Mucosa of descending colon (tissue), 3 donors: ENCODE measurements around the gene DGCR8. TPM values are rescaled to one million over a fixed set of nuclear protein-coding genes. Genes with fewer than 3 reads are reported as not detected.
A peak's percentile ranks its signal among the peaks of the same experiment; 100 is the strongest.

Source experiments
- ATAC-seq: fragments of 200-7000 bp; cut with Tn5 transposase; one replicate; pipeline ENCODE4 v1.9.1; 2020; ENCODE audit warnings: mild to moderate bottlenecking, moderate library complexity
- DNase-seq, 3 donors: peaks; one replicate each; pipeline ENCODE4 v3.0.0-alpha.2; 2020
- H3K36me3 ChIP-seq: fragments of 200-600 bp; one replicate; pipeline ENCODE4 v1.8.0; 2021; ENCODE audit warnings: low read depth, mild to moderate bottlenecking
- H3K4me1 ChIP-seq: fragments of 200-600 bp; one replicate; pipeline ENCODE4 v1.8.0; 2021; ENCODE audit warnings: low read depth, mild to moderate bottlenecking
- H3K4me3 ChIP-seq: fragments of 200-600 bp; one replicate; pipeline ENCODE4 v1.8.0; 2021; ENCODE audit warnings: mild to moderate bottlenecking
- H3K9me3 ChIP-seq: fragments of 200-600 bp; one replicate; pipeline ENCODE4 v1.8.0; 2021; ENCODE audit warnings: mild to moderate bottlenecking
- intact Hi-C, 2 donors: fragments of 100-400 bp; cut with DNase I in 1 of 2; cut with micrococcal nuclease in 1 of 2; formaldehyde crosslinking; loops; one replicate each; pipeline versions ENCODE4 v1.11.0 to v1.11.1; 2022; cut with DNase I, micrococcal nuclease
- total RNA-seq, 3 donors: library from RNA; stranded (reverse); fragmentation: NEBNext Ultra II Directional in 2 of 3; extraction: Animal tissue kit (Norgen Biotek cat#: 25700) in 2 of 3; gene quantifications; one replicate each; pipeline versions ENCODE4 v1.2.1 to v1.2.4, GENCODE V29; 2021 to 2023
- TF ChIP-seq, protein P1 (sequence below): fragments of 200-600 bp; IDR thresholded peaks from one replicate; pipeline ENCODE4 v1.8.0; 2022; ENCODE audit warnings: antibody characterized with exemption, mild to moderate bottlenecking
- donor health status: DM: no; HTN: no; CAD: no; lungs with moderate emphysema.
- donor health status: DM: no; HTN: no; CAD: no.
- donor health status: DM: no; HTN: yes; CAD: no.

The DGCR8 gene
- total RNA-seq, 3 donors from 2014 or later: 39.0 to 48.8 (median 48.4) TPM

DNA sequence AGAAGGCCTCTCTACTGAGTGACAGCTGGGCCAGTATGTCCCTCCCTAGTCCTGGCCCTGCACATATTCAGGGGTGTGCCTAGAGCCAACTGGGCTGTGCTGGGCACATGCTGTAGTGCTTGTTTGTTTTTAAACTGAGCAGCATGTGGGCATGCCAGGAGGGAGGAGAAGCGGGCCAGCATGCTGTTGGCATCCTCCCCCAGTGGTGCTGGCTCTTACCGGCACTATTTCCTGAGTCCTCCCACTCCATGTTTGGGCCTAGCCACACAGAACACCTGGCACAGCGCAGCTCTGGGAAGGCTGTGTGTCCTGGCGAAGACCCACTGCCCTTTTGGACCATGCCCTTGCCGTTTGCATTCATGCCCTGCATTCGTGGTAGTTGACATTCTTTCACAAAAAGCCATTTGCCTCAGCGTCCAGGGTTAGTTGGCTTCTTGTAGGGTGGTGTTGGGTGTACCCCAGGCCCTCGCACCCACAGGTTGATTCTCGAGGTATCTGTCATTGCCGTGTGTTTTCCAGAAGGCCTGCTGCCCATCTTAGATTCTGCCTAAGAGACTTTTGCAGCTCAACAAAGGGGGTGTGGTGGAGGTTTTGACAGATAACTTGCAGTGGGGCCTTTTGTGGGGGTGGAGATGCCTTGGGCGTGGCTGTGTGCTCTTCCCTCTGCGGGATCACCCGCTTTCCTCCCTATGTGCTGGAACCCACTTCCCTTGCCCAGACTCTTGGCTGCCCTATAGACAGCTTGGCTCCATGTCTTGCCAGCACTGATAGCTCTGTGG, 13.6 kb downstream of the DGCR8 start:
- ATAC-seq (peak; percentile 16), DNase-seq (peak in 2 of 3 donors; percentile 5 to 22)
- TF ChIP-seq, protein P1, sequence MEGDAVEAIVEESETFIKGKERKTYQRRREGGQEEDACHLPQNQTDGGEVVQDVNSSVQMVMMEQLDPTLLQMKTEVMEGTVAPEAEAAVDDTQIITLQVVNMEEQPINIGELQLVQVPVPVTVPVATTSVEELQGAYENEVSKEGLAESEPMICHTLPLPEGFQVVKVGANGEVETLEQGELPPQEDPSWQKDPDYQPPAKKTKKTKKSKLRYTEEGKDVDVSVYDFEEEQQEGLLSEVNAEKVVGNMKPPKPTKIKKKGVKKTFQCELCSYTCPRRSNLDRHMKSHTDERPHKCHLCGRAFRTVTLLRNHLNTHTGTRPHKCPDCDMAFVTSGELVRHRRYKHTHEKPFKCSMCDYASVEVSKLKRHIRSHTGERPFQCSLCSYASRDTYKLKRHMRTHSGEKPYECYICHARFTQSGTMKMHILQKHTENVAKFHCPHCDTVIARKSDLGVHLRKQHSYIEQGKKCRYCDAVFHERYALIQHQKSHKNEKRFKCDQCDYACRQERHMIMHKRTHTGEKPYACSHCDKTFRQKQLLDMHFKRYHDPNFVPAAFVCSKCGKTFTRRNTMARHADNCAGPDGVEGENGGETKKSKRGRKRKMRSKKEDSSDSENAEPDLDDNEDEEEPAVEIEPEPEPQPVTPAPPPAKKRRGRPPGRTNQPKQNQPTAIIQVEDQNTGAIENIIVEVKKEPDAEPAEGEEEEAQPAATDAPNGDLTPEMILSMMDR: no peak
- Histone ChIP-seq H3K4me3 (no peak overlapping the region), H3K36me3 (peaks cover 25% of the 10 kb centered on the region), H3K4me1 (no peaks in the 10 kb centered on the region), H3K9me3 (no peaks in the 10 kb centered on the region)
- intact Hi-C loops: no loop called here

DNA sequence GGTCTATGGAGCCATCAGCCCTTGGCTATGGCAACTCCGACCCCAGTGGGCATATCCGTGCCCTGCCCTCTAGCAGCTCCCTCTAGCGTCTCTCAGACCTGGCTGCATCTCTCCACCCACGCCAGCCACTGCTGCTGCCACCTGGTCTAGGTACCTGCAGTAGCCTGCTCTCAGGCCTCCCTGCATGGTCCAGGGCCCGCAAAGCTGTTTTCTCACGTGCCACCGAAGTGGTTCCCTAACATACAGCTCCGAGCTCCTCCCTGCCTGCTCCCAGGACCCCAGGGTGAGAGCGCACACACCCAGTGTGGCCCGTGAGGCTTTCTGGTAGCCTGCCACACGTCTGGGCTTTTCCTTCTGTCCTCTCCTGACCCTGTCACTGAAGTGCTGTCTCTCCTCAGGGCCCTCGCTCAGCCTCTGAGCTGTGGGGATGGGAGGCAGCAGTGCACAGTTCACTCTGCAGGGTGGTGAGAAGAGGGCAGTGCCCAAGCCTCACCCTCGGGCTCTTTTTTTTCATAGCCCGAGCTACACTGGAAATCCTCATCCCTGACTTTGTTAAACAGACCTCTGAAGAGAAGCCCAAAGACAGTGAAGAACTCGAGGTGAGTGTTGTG, 14.3 kb downstream of the DGCR8 start:
- Histone ChIP-seq H3K36me3 (peaks cover 25% of the 10 kb centered on the region), H3K4me1 (no peaks in the 10 kb centered on the region), H3K4me3 (no peak overlapping the region), H3K9me3 (no peaks in the 10 kb centered on the region)
- TF ChIP-seq, protein P1: no peak
- peak in 2 of 3 donors; percentile 12 to 26 for DNase-seq
- ATAC-seq: no peak
- intact Hi-C loops: no loop called here

DNA sequence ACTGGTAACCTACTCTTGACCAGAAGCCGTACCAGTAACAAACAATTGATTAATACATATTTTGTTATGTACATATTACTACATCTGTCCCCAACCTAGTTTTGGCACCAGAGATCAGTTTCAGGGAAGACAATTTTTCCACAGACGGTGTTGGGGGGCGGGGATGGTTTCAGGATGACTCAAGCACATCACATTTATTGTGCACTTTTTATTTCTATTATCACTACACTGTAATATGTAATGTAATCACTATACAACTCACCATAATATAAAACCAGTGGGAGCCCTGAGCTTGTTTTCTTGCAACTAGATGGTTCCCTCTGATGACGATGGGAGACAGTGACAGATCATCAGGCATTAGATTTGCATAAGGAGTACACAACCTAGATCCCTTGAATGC, 15.5 kb downstream of the DGCR8 start:
- TF ChIP-seq, protein P1: no peak
- Histone ChIP-seq H3K4me3 (no peak overlapping the region), H3K9me3 (no peaks in the 10 kb centered on the region), H3K36me3 (peaks cover 17% of the 10 kb centered on the region), H3K4me1 (no peaks in the 10 kb centered on the region)
- ATAC-seq: no peak
- DNase-seq: no peak
- intact Hi-C loops: no loop called here

DNA sequence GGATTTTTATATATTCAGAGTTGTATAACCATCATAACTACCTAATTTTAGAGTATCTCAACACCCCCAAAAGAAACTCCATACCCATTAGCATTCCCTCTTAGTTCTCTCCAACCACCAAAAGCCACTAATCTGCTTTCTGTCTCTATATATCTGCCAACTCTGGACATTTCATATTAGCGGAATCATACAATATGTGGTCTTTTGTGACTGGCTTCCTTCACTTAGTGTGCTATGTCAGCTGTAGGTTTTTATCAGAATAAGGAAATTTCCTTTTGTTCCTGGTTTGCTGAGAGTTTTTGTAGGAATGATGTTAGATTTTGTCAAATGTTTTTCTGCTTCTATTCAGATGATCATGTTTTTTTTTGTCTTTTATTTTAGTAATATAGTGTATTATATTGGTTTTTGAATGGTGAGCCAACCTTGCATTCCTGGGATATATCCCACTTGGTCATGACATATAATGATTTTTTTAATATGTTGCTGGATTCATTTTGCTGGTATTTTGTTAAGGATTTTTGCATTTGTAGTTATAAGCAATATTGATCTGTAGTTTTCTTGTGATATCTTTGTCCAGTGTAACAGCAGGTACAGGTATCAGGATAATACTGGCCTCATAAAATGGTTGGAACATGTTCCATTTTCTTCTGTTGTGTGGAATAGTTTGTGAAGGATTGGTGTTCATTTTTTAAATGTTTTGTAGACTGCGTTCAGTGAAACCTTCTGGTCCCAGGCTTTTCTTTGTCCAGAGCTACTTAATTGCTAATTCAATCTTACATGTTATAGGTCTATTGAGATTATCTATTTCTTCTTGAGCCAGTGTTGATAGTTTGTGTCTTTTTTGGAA, 16.8 kb downstream of the DGCR8 start:
- no peak for ATAC-seq
- intact Hi-C loops: no loop called here
- H3K4me3 ChIP-seq: no peak overlapping the region
- TF ChIP-seq, protein P1: no peak
- no peaks in the 10 kb centered on the region for H3K9me3 ChIP-seq
- DNase-seq: no peak
- H3K36me3 ChIP-seq: peaks cover 10% of the 10 kb centered on the region
- no peaks in the 10 kb centered on the region for H3K4me1 ChIP-seq

DNA sequence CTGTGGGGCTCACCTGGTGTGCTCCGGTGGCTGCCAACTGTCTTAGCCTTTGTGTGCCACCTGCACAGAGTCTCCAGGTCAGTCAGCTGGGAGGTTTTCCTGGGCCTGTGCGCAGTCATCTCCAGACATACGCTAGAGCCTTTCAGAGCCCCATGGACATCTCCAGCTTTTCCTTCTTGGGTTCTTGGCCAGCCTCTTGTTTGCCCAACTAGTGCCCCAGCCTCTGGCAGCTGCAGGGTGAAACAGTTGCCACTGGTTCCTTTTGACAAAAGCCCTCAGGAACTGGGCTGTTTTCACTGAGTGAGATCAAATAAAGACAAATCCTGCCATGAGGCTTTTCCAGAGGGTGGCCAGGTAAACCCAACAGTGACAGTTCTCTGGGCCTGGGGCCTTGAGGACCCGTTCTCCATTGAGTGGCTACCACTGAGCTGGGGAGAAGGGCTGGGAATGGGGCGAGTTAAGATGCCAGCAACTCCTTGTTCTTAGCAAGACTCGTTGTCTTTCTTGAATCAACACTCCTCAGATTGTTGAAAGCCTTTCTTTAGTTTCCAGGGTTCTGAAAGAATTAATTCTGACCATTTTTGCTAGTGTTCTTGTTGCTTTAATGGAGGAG, 19.2 kb downstream of the DGCR8 start:
- no peaks in the 10 kb centered on the region for H3K4me1 ChIP-seq
- no peak overlapping the region for H3K4me3 ChIP-seq
- TF ChIP-seq, protein P1: no peak
- DNase-seq: peak in 2 of 3 donors; percentile 5 to 11
- intact Hi-C loops: no loop called here
- no peaks in the 10 kb centered on the region for H3K9me3 ChIP-seq
- no peak for ATAC-seq
- H3K36me3 ChIP-seq: no peaks in the 10 kb centered on the region
